SK-N-SH treated with all-trans-retinoic acid at 6 μM for 48 hours (cell line): ENCODE measurements around the gene RAVER2.

Experiments
- ATAC-seq: fragments of 200-7000 bp; cut with Tn5 transposase; 3 replicates; pipeline ENCODE4 v1.9.1; 2020; ENCODE audit warnings: mild to moderate bottlenecking, moderate library complexity
- ARNTL ChIP-seq: fragments of 450-650 bp; formaldehyde crosslinking; IDR thresholded peaks from 2 replicates; pipeline ENCODE4 v1.5.0; 2020; ENCODE audit warnings: low read depth, mild to moderate bottlenecking, moderate library complexity, borderline replicate concordance
- BACH2 ChIP-seq: fragments of 250-450 bp; sonication (Bioruptor Pico); IDR thresholded peaks from 2 replicates; pipeline ENCODE4 v1.9.0; 2021; ENCODE audit warnings: mild to moderate bottlenecking, borderline replicate concordance
- ESRRG ChIP-seq: fragments of 250-450 bp; sonication (Bioruptor Pico); IDR thresholded peaks from 2 replicates; pipeline ENCODE4 v1.6.1; 2021; ENCODE audit warnings: mild to moderate bottlenecking
- GLIS3 ChIP-seq: fragments of 250-450 bp; sonication (Bioruptor Pico); IDR thresholded peaks from 2 replicates; pipeline ENCODE4 v1.5.0; 2020; ENCODE audit warnings: mild to moderate bottlenecking, moderate library complexity
- ISL1 ChIP-seq: fragments of 250-450 bp; sonication (Bioruptor Pico); IDR thresholded peaks from 2 replicates; pipeline ENCODE4 v2.1.2; 2022; ENCODE audit warnings: mild to moderate bottlenecking, moderate library complexity
- OSR1 ChIP-seq: fragments of 250-450 bp; sonication (Bioruptor Pico); IDR thresholded peaks from 2 replicates; pipeline ENCODE4 v1.8.0; 2022; ENCODE audit warnings: moderate library complexity, mild to moderate bottlenecking, inconsistent platforms
- RARB ChIP-seq: fragments of 250-450 bp; sonication (Bioruptor Pico); IDR thresholded peaks from 2 replicates; pipeline ENCODE4 v1.8.0; 2021; ENCODE audit warnings: mild to moderate bottlenecking, moderate library complexity
- SNAI2 ChIP-seq: fragments of 250-450 bp; sonication (Bioruptor Pico); IDR thresholded peaks from 2 replicates; pipeline ENCODE4 v1.5.0; 2020; ENCODE audit warnings: mild to moderate bottlenecking, moderate library complexity
- TOX ChIP-seq: fragments of 250-450 bp; sonication (Bioruptor Pico); IDR thresholded peaks from 2 replicates; pipeline ENCODE4 v1.8.0; 2021; ENCODE audit warnings: mild to moderate bottlenecking, moderate library complexity, borderline replicate concordance
- ZFP3 ChIP-seq: fragments of 250-450 bp; sonication (Bioruptor Pico); IDR thresholded peaks from 2 replicates; pipeline ENCODE4 v1.5.0; 2020; ENCODE audit warnings: mild to moderate bottlenecking, moderate library complexity
- ZFP30 ChIP-seq: fragments of 450-650 bp; formaldehyde crosslinking; IDR thresholded peaks from 2 replicates; pipeline ENCODE4 v1.5.0; 2022; ENCODE audit warnings: mild to moderate bottlenecking, moderate library complexity
- ZNF70 ChIP-seq: fragments of 450-650 bp; formaldehyde crosslinking; IDR thresholded peaks from 2 replicates; pipeline ENCODE4 v1.5.0; 2020; ENCODE audit warnings: mild to moderate bottlenecking, moderate library complexity
- ZNF8 ChIP-seq: fragments of 450-650 bp; formaldehyde crosslinking; IDR thresholded peaks from 2 replicates; pipeline ENCODE4 v1.5.0; 2020; ENCODE audit warnings: mild to moderate bottlenecking, moderate library complexity
- TF ChIP-seq, protein P1 (sequence below): fragments of 250-450 bp; sonication (Bioruptor Pico); IDR thresholded peaks from 2 replicates; pipeline ENCODE4 v1.5.1; 2021; ENCODE audit warnings: mild to moderate bottlenecking, moderate library complexity
- TF ChIP-seq, protein P2 (sequence below): fragments of 250-450 bp; sonication (Bioruptor Pico); IDR thresholded peaks from 2 replicates; pipeline ENCODE4 v1.5.1; 2020; ENCODE audit warnings: low read depth, mild to moderate bottlenecking, moderate library complexity
- TF ChIP-seq, protein P3 (sequence below): fragments of 250-450 bp; sonication (Bioruptor Pico); IDR thresholded peaks from 2 replicates; pipeline ENCODE4 v1.8.0; 2020; ENCODE audit warnings: mild to moderate bottlenecking, moderate library complexity, borderline replicate concordance
- TF ChIP-seq, protein P4 (sequence below): fragments of 250-450 bp; sonication (Bioruptor Pico); IDR thresholded peaks from 2 replicates; pipeline ENCODE4 v1.8.0; 2021; ENCODE audit warnings: low read depth, mild to moderate bottlenecking, moderate library complexity, borderline replicate concordance

Gene RAVER2

DNA sequence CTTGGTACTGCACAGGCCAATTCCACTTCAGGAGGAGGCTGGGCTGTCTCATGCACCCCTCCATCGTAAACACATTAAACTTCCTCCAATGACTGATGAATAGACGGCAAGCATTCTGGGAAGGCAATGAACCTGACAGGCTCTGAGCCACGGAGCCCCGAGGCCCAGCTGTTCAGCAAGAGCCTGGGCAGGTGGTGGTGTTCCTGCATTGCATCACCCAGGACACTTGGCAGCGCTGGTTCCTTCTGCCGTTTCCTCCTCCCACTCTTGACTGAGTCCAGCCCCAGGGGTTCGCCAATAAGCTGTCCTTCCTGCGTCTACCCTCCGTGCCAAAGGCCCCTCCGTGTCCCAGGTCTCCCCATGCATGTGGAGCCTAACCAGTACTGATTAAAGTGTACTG lies 111.7 kb downstream of the RAVER2 start (continued):
- TF ChIP-seq, protein P1, sequence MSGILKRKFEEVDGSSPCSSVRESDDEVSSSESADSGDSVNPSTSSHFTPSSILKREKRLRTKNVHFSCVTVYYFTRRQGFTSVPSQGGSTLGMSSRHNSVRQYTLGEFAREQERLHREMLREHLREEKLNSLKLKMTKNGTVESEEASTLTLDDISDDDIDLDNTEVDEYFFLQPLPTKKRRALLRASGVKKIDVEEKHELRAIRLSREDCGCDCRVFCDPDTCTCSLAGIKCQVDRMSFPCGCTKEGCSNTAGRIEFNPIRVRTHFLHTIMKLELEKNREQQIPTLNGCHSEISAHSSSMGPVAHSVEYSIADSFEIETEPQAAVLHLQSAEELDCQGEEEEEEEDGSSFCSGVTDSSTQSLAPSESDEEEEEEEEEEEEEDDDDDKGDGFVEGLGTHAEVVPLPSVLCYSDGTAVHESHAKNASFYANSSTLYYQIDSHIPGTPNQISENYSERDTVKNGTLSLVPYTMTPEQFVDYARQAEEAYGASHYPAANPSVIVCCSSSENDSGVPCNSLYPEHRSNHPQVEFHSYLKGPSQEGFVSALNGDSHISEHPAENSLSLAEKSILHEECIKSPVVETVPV (CRISPR knock-in tag): no peak
- TF ChIP-seq SNAI2 (CRISPR knock-in tag): no peak

DNA sequence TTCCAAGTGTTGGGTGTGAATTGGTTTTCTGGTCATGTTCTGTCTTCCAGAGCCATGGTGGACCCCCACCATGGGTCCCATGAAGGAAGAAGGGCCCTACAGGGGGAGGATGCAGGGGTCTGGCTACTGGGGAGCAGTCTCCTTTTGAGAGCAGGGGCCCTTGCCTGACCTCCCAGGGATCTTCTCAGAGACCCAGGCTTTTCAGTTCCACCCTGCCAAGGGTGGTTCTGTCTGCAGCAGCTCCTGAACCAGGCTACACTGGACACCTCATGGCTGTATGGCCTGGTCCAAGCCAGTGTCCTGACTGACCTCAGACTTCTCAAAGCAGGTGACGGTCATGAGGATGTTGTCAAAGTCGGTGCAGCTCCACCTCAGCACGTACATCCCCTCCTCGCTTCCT lies 112.5 kb downstream of the RAVER2 start:
- no peak for TF ChIP-seq ARNTL (CRISPR knock-in tag)
- TF ChIP-seq ISL1: no peak
- no peak for TF ChIP-seq GLIS3
- TF ChIP-seq ZFP30 (CRISPR knock-in tag): no peak
- TF ChIP-seq SNAI2 (CRISPR knock-in tag): no peak
- TF ChIP-seq, protein P2, sequence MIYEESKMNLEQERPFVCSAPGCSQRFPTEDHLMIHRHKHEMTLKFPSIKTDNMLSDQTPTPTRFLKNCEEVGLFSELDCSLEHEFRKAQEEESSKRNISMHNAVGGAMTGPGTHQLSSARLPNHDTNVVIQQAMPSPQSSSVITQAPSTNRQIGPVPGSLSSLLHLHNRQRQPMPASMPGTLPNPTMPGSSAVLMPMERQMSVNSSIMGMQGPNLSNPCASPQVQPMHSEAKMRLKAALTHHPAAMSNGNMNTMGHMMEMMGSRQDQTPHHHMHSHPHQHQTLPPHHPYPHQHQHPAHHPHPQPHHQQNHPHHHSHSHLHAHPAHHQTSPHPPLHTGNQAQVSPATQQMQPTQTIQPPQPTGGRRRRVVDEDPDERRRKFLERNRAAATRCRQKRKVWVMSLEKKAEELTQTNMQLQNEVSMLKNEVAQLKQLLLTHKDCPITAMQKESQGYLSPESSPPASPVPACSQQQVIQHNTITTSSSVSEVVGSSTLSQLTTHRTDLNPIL (CRISPR knock-in tag): no peak
- no peak for TF ChIP-seq RARB (CRISPR knock-in tag)
- TF ChIP-seq, protein P3, sequence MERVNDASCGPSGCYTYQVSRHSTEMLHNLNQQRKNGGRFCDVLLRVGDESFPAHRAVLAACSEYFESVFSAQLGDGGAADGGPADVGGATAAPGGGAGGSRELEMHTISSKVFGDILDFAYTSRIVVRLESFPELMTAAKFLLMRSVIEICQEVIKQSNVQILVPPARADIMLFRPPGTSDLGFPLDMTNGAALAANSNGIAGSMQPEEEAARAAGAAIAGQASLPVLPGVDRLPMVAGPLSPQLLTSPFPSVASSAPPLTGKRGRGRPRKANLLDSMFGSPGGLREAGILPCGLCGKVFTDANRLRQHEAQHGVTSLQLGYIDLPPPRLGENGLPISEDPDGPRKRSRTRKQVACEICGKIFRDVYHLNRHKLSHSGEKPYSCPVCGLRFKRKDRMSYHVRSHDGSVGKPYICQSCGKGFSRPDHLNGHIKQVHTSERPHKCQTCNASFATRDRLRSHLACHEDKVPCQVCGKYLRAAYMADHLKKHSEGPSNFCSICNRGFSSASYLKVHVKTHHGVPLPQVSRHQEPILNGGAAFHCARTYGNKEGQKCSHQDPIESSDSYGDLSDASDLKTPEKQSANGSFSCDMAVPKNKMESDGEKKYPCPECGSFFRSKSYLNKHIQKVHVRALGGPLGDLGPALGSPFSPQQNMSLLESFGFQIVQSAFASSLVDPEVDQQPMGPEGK (CRISPR knock-in tag): no peak
- no peak for TF ChIP-seq BACH2 (CRISPR knock-in tag)
- TF ChIP-seq ZNF8 (CRISPR knock-in tag): no peak
- no peak for TF ChIP-seq ESRRG (CRISPR knock-in tag)
- no peak for TF ChIP-seq ZNF70 (CRISPR knock-in tag)
- TF ChIP-seq, protein P4, sequence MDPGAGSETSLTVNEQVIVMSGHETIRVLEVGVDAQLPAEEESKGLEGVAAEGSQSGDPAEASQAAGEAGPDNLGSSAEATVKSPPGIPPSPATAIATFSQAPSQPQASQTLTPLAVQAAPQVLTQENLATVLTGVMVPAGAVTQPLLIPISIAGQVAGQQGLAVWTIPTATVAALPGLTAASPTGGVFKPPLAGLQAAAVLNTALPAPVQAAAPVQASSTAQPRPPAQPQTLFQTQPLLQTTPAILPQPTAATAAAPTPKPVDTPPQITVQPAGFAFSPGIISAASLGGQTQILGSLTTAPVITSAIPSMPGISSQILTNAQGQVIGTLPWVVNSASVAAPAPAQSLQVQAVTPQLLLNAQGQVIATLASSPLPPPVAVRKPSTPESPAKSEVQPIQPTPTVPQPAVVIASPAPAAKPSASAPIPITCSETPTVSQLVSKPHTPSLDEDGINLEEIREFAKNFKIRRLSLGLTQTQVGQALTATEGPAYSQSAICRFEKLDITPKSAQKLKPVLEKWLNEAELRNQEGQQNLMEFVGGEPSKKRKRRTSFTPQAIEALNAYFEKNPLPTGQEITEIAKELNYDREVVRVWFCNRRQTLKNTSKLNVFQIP (CRISPR knock-in tag): no peak
- TF ChIP-seq OSR1 (CRISPR knock-in tag): no peak
- no peak for ATAC-seq

DNA sequence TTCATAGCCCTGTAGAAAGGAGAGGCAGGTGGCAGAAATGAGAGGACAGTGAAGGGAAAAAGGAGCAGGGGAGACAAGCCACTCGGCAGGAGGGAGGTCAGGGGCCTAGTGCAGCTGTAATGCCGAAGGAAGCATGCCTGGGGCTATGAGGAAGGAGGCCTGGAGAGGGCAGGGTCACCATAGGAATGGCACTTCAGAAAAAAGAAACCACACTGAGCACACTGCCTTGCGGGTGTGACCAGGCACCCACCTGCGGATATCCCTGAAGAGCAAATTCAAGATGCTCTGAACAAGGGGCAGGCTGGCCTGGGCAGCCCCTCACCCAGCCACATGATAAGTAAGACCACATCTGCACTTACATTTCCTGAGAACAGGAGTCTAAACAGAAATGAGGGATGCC lies 116.7 kb downstream of the RAVER2 start:
- no peak for TF ChIP-seq RARB (CRISPR knock-in tag)
- no peak for TF ChIP-seq ESRRG (CRISPR knock-in tag)
- no peak for TF ChIP-seq BACH2 (CRISPR knock-in tag)
- no peak for TF ChIP-seq ZFP3 (CRISPR knock-in tag)
- TF ChIP-seq, protein P2 (CRISPR knock-in tag): no peak
- TF ChIP-seq, protein P4 (CRISPR knock-in tag): no peak
- no peak for TF ChIP-seq TOX (CRISPR knock-in tag)
- TF ChIP-seq, all 23 proteins: peak for 0
- ATAC-seq: peak; percentile 78

DNA sequence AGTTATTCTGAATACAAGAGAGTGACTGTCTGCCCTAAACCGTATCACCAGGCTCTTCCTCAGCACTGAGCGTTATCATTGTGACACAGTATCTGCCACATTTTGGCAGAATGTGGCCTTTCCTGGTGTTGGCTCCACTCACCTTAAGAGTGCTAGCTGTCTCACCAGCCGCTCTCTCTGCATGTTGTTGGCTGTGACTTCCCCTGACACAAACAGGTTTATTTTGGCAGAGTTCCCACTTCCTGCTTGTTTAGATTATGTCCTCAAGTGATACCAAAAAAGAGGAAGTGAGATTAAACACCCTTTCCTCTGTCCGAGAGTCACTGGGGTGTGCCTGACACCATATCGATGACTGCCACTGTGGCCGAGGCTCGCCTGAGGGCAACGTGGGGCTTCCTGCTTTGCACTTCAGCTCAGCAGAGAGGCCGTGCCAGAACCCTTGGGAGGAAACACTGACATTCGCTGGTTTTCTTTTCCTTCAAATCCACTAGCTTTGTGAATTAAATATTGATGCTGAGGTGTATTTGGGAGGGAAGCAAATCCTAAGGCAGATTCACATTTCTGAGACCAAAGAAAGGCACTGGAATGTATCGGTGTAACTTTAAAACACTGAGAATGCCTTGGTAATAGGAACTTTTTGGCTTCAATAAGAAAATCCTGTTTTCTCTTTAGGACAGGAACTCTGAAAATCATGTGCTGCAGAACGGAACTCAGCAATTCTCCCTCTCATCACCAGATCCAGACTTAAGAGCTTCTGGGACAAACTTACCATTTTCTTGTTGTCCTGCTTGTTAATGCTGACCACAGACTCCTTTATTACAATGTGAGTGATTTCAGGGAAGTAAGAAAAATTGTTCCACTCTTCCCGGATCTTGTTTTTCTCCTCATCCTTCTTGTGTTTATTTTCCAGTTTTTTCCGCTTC lies 119.4 kb downstream of the RAVER2 start:
- TF ChIP-seq GLIS3: no peak
- ATAC-seq: no peak
